Measurements from ENCODE around the gene FAM171A2. TPM values are rescaled to one million over a fixed set of nuclear protein-coding genes. Genes with fewer than 3 reads are reported as not detected.

The FAM171A2 gene
- total and polyA plus RNA-seq, 10 of the 15 experiments (the other 5 are each of a cell fraction or from before 2014, with no cell fraction given): 0.08 to 1.7 (median 0.27) TPM; not detected in 2

- ChIA-PET CTCF (interaction anchor here (1.1 to 1.6 kb wide), 3 partner anchors 9 to 146 kb away, joined by 3 to 4 read pairs (median 3); no protein-coding TSS in a partner anchor), SMC1A (ENCODE audit: uncharacterized antibody, unreplicated experiment) (no interaction called here), POLR2A (no interaction called here), RAD21 (ENCODE audit: unreplicated experiment) (interaction anchor here (1.2 to 1.5 kb wide), 2 partner anchors 146 to 168 kb away, joined by 3 read pairs; no protein-coding TSS in a partner anchor)
- in situ Hi-C loops (cut with MboI) (no loop called here), intact Hi-C loops (cut with micrococcal nuclease; ENCODE audit: unreplicated experiment) (no loop called here)
- no peak for TF ChIP-seq NFXL1 (IDR thresholded peaks at IDR 0.05; ENCODE audit: borderline replicate concordance)
- Histone ChIP-seq H3K27me3 (replicated peaks in 1 of 2; ENCODE audit: control insufficient read depth in 2 of 2, insufficient read depth in 2 of 2, low read length in 1 of 2) (no peaks in the 10 kb centered on the region; a peak in 1 of 4 replicates), H4K20me1 (ENCODE audit: control insufficient read depth, insufficient read depth) (no peaks in the 10 kb centered on the region), H3K9ac (ENCODE audit: control insufficient read depth, insufficient read depth, low read length) (no peak overlapping the region), H3K9me3 (replicated peaks; ENCODE audit: control insufficient read depth, insufficient read depth, low read length) (no peaks in the 10 kb centered on the region), H3K4me2 (ENCODE audit: control insufficient read depth, insufficient read depth) (no peak overlapping the region), H3K79me2 (ENCODE audit: control insufficient read depth, insufficient read depth, low read length) (peaks cover under 1% of the 10 kb centered on the region; the same call in 1 of the 2 replicates), H3K4me1 (ENCODE audit: control insufficient read depth, insufficient read depth, low read length) (peaks cover 1% of the 10 kb centered on the region), H3K36me3 (ENCODE audit: control insufficient read depth in 2 of 2, insufficient read depth in 2 of 2, low read length in 1 of 2) (peaks cover 12% of the 10 kb centered on the region in 2 experiments; a peak in 3 of 4 replicates), H2AFZ (ENCODE audit: control insufficient read depth, low read depth, low read length) (no peak overlapping the region), H3K27ac (ENCODE audit: control insufficient read depth, insufficient read depth) (no peak overlapping the region), H3K4me3 (no peak overlapping the region)
- ATAC-seq: no peak
- no peak for DNase-seq (ENCODE audit: low read depth, low spot score)
- 72% methylated on average over 15 of the region's 17 CpGs for WGBS (ENCODE audit: insufficient coverage, insufficient replicate concordance, low lambda C conversion rate, missing lambda C conversion rate)
- no peak for FAIRE-seq
- no TSS peak for BruUV-seq (replicated peaks)
These were observed 8.0 kb downstream of the FAM171A2 start for GRCh38 chr17:44355642-44356099.

- CTCF ChIA-PET: interaction anchor here (1.0 to 1.8 kb wide), 5 partner anchors 8 to 145 kb away, joined by 3 to 6 read pairs (median 5); partner anchors contain the start of genes FAM171A2 and GRN
- intact Hi-C loops (cut with micrococcal nuclease; ENCODE audit: unreplicated experiment): no loop called here
- TF ChIP-seq YY1 (IDR thresholded peaks at IDR 0.05; ENCODE audit: low read depth, low read length) (peak; percentile 42; the same call in 1 of the 2 replicates), POLR2AphosphoS5 (IDR thresholded peaks at IDR 0.05; ENCODE audit: low read length) (no peak), NR2C2 (IDR thresholded peaks at IDR 0.05; ENCODE audit: borderline replicate concordance, control insufficient read depth, insufficient read length, low read depth) (no peak), PKNOX1 (IDR thresholded peaks at IDR 0.05) (no peak), ZBED1 (IDR thresholded peaks at IDR 0.05; ENCODE audit: borderline replicate concordance) (no peak), MXI1 (IDR thresholded peaks at IDR 0.05; ENCODE audit: low read depth, low read length) (no peak), KDM1A (IDR thresholded peaks at IDR 0.05; ENCODE audit: borderline replicate concordance) (no peak), SRF (IDR thresholded peaks at IDR 0.05; ENCODE audit: low read depth in 2 of 2, low read length in 2 of 2) (no peak), SMARCA5 (IDR thresholded peaks at IDR 0.05) (peak; percentile 31; the same call in 1 of the 2 replicates), TCF3 (IDR thresholded peaks at IDR 0.05; ENCODE audit: borderline replicate concordance, insufficient read depth, low read depth, low read length) (0 out of 2 replicates have a peak, but pooled peaks have one; percentile 81), MYB (IDR thresholded peaks at IDR 0.05; ENCODE audit: borderline replicate concordance, low read depth, low read length) (no peak), EGR1 (IDR thresholded peaks at IDR 0.05; ENCODE audit: borderline replicate concordance in 1 of 2, low read depth in 2 of 2, low read length in 2 of 2) (peak in 1 of 2 experiments; percentile 22; a peak in 1 of 3 replicates), RAD21 (IDR thresholded peaks at IDR 0.05; ENCODE audit: insufficient read depth, low read depth, low read length) (0 out of 2 replicates have a peak, but pooled peaks have one; percentile 30)
These were observed 8.8 kb downstream of the FAM171A2 start for GRCh38 chr17:44354582-44355561.

More at GRCh38 chr17:44354582-44355561, 8.8 kb downstream of the FAM171A2 start:
- H3K9me3 ChIP-seq (replicated peaks; ENCODE audit: control insufficient read depth, insufficient read depth, low read length): no peaks in the 10 kb centered on the region
- WGBS (ENCODE audit: insufficient coverage, insufficient replicate concordance, low lambda C conversion rate, missing lambda C conversion rate): 30% methylated on average over 67 of the region's 77 CpGs
- no peak overlapping the region for H3K4me3 ChIP-seq
- H2AFZ ChIP-seq (ENCODE audit: control insufficient read depth, low read depth, low read length): no peak overlapping the region
- ATAC-seq (peak; percentile 46), FAIRE-seq (no peak), DNase-seq (ENCODE audit: low read depth, low spot score) (no peak)
- H3K36me3 ChIP-seq (ENCODE audit: control insufficient read depth in 2 of 2, insufficient read depth in 2 of 2, low read length in 1 of 2): peaks cover 14 to 17% of the 10 kb centered on the region in 2 experiments; a peak in 3 of 4 replicates
- in situ Hi-C loops (cut with MboI): no loop called here
- H3K9ac ChIP-seq (ENCODE audit: control insufficient read depth, insufficient read depth, low read length): no peak overlapping the region
- H3K4me2 ChIP-seq (ENCODE audit: control insufficient read depth, insufficient read depth): peak overlapping the region; percentile 48; the same call in 1 of the 2 replicates
- no TSS peak for BruUV-seq (replicated peaks)
- ChIA-PET RAD21 (ENCODE audit: unreplicated experiment) (interaction anchor here (0.9 to 1.6 kb wide), 4 partner anchors 9 to 168 kb away, joined by 3 to 4 read pairs (median 3); partner anchors contain the start of gene FAM171A2), SMC1A (ENCODE audit: uncharacterized antibody, unreplicated experiment) (no interaction called here), POLR2A (interaction anchor here (0.6 kb wide), 1 partner anchor 148 kb away, joined by 6 read pairs; no protein-coding TSS in a partner anchor)
- peaks cover 4% of the 10 kb centered on the region for H3K79me2 ChIP-seq (ENCODE audit: control insufficient read depth, insufficient read depth, low read length)
- no peaks in the 10 kb centered on the region; a peak in 1 of 4 replicates for H3K27me3 ChIP-seq (replicated peaks in 1 of 2; ENCODE audit: control insufficient read depth in 2 of 2, insufficient read depth in 2 of 2, low read length in 1 of 2)
- H3K4me1 ChIP-seq (ENCODE audit: control insufficient read depth, insufficient read depth, low read length): peaks cover 8% of the 10 kb centered on the region
- no peaks in the 10 kb centered on the region for H4K20me1 ChIP-seq (ENCODE audit: control insufficient read depth, insufficient read depth)
- no peak overlapping the region for H3K27ac ChIP-seq (ENCODE audit: control insufficient read depth, insufficient read depth)
